Skeletal muscle satellite cell (primary cell): Measurements from ENCODE around the gene PTPN21.

Source experiments
- H3K27me3 ChIP-seq: 2 replicates; pipeline ENCODE4 v1.7.0; 2013; ENCODE audit warnings: low read length; ENCODE audit not compliant: control insufficient read depth, insufficient read depth
- H3K36me3 ChIP-seq: 2 replicates; pipeline ENCODE4 v1.7.0; 2013; ENCODE audit warnings: mild to moderate bottlenecking, control low read depth, low read length; ENCODE audit not compliant: insufficient read depth
- H3K4me1 ChIP-seq: 2 replicates; pipeline ENCODE4 v1.7.0; 2013; ENCODE audit warnings: low read length; ENCODE audit not compliant: control insufficient read depth, insufficient read depth
- H3K4me2 ChIP-seq: 2 replicates; pipeline ENCODE4 v1.7.0; 2013; ENCODE audit warnings: mild to moderate bottlenecking, low read length
- H3K4me3 ChIP-seq: 2 replicates; pipeline ENCODE4 v1.7.0; 2013; ENCODE audit warnings: low read length
- H3K9ac ChIP-seq: 2 replicates; pipeline ENCODE4 v1.7.0; 2013; ENCODE audit warnings: mild to moderate bottlenecking, low read depth, low read length, moderate library complexity
- H3K9me3 ChIP-seq: replicated peaks from 2 replicates; pipeline ENCODE4 v1.7.0; 2013; ENCODE audit warnings: mild to moderate bottlenecking, control low read depth, low read length

The PTPN21 gene

DNA sequence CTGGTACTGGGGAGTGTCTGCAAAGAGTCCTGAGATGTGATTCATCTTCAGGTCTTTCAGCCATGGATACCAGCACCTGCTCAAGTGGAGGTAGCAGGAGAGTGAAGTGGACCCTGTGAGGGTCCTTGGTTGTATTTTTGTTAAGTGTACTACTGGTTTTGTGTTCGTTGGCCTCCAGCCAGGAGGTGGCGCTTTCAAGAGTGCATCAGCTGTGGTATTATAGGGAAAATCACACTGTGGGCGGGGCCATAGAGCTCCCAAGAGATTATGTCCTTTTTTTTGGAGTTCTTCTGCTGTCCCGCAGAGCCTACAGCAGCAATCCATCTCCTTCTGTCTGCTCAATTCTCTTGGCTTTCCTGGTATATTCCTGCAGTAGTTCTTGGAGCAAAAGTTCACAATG, 102.6 kb downstream of the PTPN21 start:
- no peaks in the 10 kb centered on the region for H3K36me3 ChIP-seq
- no peaks in the 10 kb centered on the region for H3K9me3 ChIP-seq
- H3K4me2 ChIP-seq: no peak overlapping the region
- H3K4me1 ChIP-seq: no peaks in the 10 kb centered on the region
- H3K9ac ChIP-seq: no peak overlapping the region
- H3K27me3 ChIP-seq: no peaks in the 10 kb centered on the region
- H3K4me3 ChIP-seq: no peak overlapping the region

DNA sequence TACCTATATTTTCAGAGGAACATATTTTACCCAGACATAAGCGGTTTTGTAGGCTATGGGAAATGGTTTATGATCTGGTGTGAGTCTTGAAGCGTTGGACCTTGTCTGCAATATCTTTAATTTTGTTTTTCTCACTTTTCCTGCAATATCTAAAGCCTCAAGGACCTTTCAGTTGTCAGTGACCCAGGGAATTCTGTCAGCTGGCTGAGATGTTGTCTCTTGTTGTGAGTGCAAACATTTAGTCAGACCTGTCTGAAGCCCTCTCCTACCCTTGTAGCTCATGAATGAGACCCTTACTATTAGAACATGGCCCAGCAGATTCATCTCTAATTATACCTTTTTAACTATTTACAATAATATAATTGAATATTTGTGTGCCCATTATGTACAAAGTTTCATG, 115.7 kb downstream of the PTPN21 start:
- H3K4me3 ChIP-seq: no peak overlapping the region
- no peaks in the 10 kb centered on the region for H3K9me3 ChIP-seq
- no peak overlapping the region for H3K9ac ChIP-seq
- H3K36me3 ChIP-seq: no peaks in the 10 kb centered on the region
- no peak overlapping the region for H3K4me2 ChIP-seq
- no peaks in the 10 kb centered on the region for H3K4me1 ChIP-seq
- no peaks in the 10 kb centered on the region for H3K27me3 ChIP-seq

DNA sequence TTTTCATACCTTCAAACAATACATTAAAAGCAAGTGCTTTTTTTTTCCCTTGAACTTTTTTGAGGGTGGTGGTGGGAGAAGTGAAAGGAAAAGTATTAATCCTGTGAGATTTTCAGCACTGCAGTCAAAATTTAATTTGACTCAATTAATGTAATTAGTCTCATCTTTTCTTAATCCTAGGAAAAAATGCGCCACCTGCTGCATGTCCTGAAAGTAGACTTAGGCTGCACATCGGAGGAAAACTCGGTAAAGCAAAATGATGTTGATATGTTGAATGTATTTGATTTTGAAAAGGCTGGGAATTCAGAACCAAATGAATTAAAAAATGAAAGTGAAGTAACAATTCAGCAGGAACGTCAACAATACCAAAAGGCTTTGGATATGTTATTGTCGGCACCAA, 117.1 kb downstream of the PTPN21 start:
- no peaks in the 10 kb centered on the region for H3K9me3 ChIP-seq
- no peak overlapping the region for H3K4me3 ChIP-seq
- no peaks in the 10 kb centered on the region for H3K36me3 ChIP-seq
- no peak overlapping the region for H3K4me2 ChIP-seq
- no peaks in the 10 kb centered on the region for H3K4me1 ChIP-seq
- H3K9ac ChIP-seq: no peak overlapping the region
- no peaks in the 10 kb centered on the region for H3K27me3 ChIP-seq

DNA sequence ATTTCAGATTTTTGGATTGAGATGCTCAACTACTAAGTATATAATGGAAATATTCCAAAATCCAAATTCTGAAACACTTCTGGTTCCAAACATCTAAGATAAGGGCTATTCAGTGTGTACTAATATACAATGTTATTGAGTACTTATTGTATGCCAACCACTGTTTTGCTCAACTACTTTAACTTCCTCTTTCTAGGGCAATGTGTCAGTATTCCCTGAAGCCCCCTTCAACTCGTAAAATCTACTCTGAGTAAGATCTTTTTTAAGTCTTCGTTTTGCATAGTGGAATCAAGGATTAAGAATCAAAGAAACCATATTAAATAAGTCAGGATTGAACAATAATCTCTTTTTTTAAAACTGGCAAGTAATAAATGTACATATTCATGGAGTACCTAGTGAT, 123.8 kb downstream of the PTPN21 start:
- H3K9ac ChIP-seq: no peak overlapping the region
- H3K4me3 ChIP-seq: no peak overlapping the region
- H3K4me1 ChIP-seq: peaks cover 5% of the 10 kb centered on the region
- no peaks in the 10 kb centered on the region for H3K27me3 ChIP-seq
- no peak overlapping the region for H3K4me2 ChIP-seq
- no peaks in the 10 kb centered on the region for H3K36me3 ChIP-seq
- H3K9me3 ChIP-seq: no peaks in the 10 kb centered on the region

DNA sequence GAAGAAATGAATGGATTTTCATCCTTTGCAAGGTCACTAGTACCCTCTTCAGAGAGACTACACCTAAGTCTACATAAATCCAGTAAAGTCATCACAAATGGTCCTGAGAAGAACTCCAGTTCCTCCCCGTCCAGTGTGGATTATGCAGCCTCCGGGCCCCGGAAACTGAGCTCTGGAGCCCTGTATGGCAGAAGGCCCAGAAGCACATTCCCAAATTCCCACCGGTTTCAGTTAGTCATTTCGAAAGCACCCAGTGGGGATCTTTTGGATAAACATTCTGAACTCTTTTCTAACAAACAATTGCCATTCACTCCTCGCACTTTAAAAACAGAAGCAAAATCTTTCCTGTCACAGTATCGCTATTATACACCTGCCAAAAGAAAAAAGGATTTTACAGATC, 128.5 kb downstream of the PTPN21 start:
- H3K4me2 ChIP-seq: no peak overlapping the region
- H3K4me1 ChIP-seq: peaks cover 30% of the 10 kb centered on the region
- H3K27me3 ChIP-seq: no peaks in the 10 kb centered on the region
- no peak overlapping the region for H3K4me3 ChIP-seq
- no peaks in the 10 kb centered on the region for H3K9me3 ChIP-seq
- H3K9ac ChIP-seq: no peak overlapping the region
- H3K36me3 ChIP-seq: no peaks in the 10 kb centered on the region

DNA sequence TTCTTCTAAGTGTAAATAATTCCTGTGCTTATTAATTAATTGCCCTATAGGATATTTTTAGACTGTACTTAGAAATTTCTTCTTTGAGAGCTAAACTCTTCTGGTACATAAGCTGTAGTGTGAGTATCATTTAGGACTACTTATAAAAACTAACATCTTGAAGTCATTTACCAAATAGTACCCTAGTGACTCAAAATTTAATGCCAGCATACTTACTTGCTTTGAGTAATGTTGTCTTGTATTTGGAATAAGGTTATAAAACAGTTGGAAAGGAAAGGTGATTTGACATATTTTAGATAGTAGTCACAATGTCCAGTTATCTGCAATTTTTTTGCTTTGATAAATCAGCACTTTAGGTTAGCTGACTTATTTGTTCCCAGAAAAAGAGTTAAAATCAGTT, 130.2 kb downstream of the PTPN21 start:
- Histone ChIP-seq H3K4me3 (no peak overlapping the region), H3K27me3 (no peaks in the 10 kb centered on the region), H3K36me3 (no peaks in the 10 kb centered on the region), H3K4me2 (peak overlapping the region; percentile 27), H3K9me3 (no peaks in the 10 kb centered on the region), H3K9ac (no peak overlapping the region), H3K4me1 (peaks cover 30% of the 10 kb centered on the region)

DNA sequence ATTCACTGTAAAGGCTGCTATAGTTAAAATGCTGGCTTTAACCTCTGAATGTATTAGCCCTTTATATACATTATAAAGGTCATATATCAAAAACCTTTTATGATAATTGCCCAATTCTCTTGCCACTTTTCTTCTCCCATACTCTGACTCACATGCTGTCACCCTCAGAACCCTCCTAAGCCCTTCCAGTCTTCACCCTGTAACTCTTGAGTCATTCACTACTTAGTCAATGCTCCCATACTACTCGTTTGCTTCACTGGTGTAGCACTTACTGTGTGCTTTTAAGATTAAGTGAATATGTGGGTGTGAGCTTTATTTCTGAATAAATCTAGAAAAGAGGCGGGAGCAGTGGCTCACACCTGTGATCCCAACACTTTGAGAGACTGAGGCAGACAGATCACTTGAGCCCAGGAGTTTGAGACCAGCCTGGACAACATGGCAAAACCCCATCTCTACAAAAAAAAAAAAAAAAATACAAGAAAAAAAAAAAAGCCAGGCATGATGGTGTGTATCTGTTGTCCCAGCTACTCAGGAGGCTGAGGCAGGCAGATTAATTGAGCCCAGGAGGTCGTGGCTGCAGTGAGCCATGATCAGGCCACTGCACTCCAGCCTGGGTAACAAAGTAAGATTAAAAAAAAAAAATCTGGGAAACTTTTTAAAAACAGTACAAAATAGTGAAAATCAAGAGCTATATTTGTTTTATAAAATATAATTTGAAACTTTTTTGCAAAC, 131.7 kb downstream of the PTPN21 start:
- Histone ChIP-seq H3K4me3 (no peak overlapping the region), H3K9ac (no peak overlapping the region)

DNA sequence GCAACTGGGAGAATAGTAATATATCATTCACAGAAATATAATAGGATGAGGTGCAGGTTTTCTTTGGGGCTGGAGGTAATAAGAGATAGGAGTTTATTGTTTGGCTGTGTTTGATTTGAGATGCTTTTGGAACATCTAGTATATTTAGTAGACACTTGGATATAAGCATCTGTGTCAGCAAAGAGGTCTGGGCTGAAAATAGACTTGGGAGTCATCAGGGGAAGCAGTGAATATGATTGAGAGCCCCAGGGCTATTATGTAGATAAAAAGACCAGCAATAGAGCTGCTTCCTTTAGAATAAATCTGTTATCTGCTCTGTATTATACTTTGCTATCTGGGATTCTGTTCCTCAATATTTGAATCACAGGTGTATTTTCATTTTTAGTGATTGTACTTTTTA, 132.8 kb downstream of the PTPN21 start:
- H3K4me1 ChIP-seq: peaks cover 30% of the 10 kb centered on the region
- H3K4me3 ChIP-seq: no peak overlapping the region
- H3K27me3 ChIP-seq: no peaks in the 10 kb centered on the region
- no peaks in the 10 kb centered on the region for H3K9me3 ChIP-seq
- no peak overlapping the region for H3K4me2 ChIP-seq
- H3K36me3 ChIP-seq: peaks cover 8% of the 10 kb centered on the region
- H3K9ac ChIP-seq: no peak overlapping the region

More for the DNA sequence above, 131.7 kb downstream of the PTPN21 start:
- Histone ChIP-seq H3K36me3 (no peaks in the 10 kb centered on the region), H3K9me3 (no peaks in the 10 kb centered on the region), H3K4me2 (no peak overlapping the region), H3K4me1 (peaks cover 30% of the 10 kb centered on the region), H3K27me3 (no peaks in the 10 kb centered on the region)

DNA sequence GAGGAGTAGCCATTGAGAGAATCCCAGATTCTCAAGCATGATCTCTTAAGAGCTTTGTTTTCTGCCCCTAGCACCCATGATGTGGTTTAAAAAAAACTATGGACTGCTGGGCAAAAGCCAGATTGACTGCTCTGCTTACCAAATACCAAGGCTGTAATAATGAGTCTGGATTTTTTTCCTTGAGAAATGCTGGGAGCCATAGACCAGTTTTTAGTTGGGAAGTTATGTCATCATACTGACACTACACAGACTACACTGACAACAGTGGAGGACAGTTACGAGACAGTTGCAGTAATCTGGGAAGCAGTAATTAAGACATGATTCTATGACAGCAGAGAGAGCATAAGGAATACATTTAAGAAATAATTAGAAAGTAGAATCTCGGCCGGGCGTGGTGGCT, 133.5 kb downstream of the PTPN21 start:
- Histone ChIP-seq H3K27me3 (no peaks in the 10 kb centered on the region), H3K9me3 (no peaks in the 10 kb centered on the region), H3K4me3 (no peak overlapping the region), H3K4me1 (peaks cover 27% of the 10 kb centered on the region), H3K9ac (no peak overlapping the region), H3K36me3 (peaks cover 8% of the 10 kb centered on the region), H3K4me2 (no peak overlapping the region)

DNA sequence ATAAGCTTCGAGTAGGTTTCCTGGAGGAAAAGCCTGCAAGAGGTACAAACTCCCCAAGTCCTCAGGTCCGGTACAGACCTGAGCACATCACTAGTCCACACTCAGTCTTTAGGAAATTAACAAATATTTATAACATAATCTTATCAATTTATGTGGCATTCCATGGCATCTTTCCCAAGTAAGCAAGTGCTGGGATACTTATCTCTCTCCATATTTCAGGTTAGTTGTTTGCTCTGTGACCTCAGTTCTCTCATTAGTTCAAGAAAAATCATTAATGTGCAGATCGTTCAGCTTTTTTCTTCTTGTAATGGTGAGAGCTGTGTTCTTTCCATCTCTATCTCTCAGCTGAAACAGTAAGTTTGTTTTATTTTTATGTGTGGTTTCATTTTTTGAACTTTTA, 134.6 kb downstream of the PTPN21 start:
- H3K9me3 ChIP-seq: no peaks in the 10 kb centered on the region
- no peak overlapping the region for H3K4me3 ChIP-seq
- H3K4me2 ChIP-seq: no peak overlapping the region
- H3K36me3 ChIP-seq: peaks cover 8% of the 10 kb centered on the region
- H3K9ac ChIP-seq: no peak overlapping the region
- H3K4me1 ChIP-seq: peaks cover 24% of the 10 kb centered on the region
- H3K27me3 ChIP-seq: no peaks in the 10 kb centered on the region

DNA sequence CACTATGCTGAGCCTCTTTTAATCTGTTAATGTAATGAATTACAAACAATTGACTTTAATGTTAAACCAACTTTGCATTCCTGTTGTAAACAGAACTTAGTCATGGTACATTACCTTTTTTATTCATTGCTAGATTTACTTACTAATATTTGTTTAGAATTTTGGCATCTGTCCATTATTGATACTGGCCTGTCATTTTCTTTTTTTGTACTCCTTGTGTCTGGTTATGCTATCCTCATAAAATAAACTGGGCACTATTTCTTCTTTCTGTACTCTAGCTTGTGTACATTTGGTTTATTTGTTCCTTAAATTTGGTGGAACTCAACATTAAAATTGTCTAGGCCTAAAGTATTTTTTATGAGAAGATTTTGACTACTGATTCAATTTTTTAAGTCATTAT, 137.2 kb downstream of the PTPN21 start:
- Histone ChIP-seq H3K9ac (no peak overlapping the region), H3K4me3 (no peak overlapping the region), H3K4me1 (peaks cover under 1% of the 10 kb centered on the region), H3K9me3 (no peaks in the 10 kb centered on the region), H3K4me2 (no peak overlapping the region), H3K36me3 (peaks cover 8% of the 10 kb centered on the region), H3K27me3 (no peaks in the 10 kb centered on the region)
